Panc1 (cell line): ENCODE results near the gene SLC44A3. TPM values are rescaled to one million over a fixed set of nuclear protein-coding genes. Genes with fewer than 3 reads are reported as not detected.

ENCODE experiments used
- ATAC-seq: fragments of 200-7000 bp; cut with Tn5 transposase; 2 replicates; pipeline ENCODE4 v1.9.1; 2020; ENCODE audit warnings: mild to moderate bottlenecking, moderate library complexity
- BruUV-seq: library from RNA; stranded (reverse); fragments of 400-500 nt; replicated peaks from 2 replicates; lab custom pipeline; 2021; lab: Mats Ljungman, UMichigan
- CTCF ChIA-PET: fragments of 300-600 bp; sonication (Branson Sonifier 250); formaldehyde crosslinking; loops from one replicate; lab custom pipeline; 2022; ENCODE audit warnings: antibody characterized with exemption; lab: Charles Lee
- POLR2A ChIA-PET: fragments of 300-600 bp; sonication (Branson Sonifier 250); formaldehyde crosslinking; loops from one replicate; lab custom pipeline; 2022; ENCODE audit warnings: antibody characterized with exemption; lab: Charles Lee
- DNase-seq: peaks from one replicate; pipeline ENCODE4 v3.0.0-alpha.2; 2010; ENCODE audit warnings: low read depth, low spot score
- H3K27ac ChIP-seq: 2 replicates; pipeline ENCODE4 v1.5.1; 2011; ENCODE audit warnings: mild to moderate bottlenecking, low read length, inconsistent platforms
- H3K27me3 ChIP-seq: fragments of 200-500 bp; sonication (Bioruptor generic); 2 replicates; pipeline ENCODE4 v1.6.0; 2014; ENCODE audit warnings: low read length, inconsistent platforms; ENCODE audit not compliant: control insufficient read depth, insufficient read depth
- H3K36me3 ChIP-seq: fragments of 200-500 bp; sonication (Bioruptor generic); 2 replicates; pipeline ENCODE4 v1.5.1; 2014; ENCODE audit warnings: inconsistent platforms, mild to moderate bottlenecking, low read length, moderate library complexity; ENCODE audit not compliant: control insufficient read depth, insufficient read depth
- H3K4me1 ChIP-seq: 2 replicates; pipeline ENCODE4 v1.5.1; 2011; ENCODE audit warnings: inconsistent platforms, mild to moderate bottlenecking, low read length, moderate library complexity; ENCODE audit not compliant: control insufficient read depth, insufficient read depth
- H3K4me3 ChIP-seq, 2 experiments: 2 replicates each; pipeline ENCODE4 v1.5.1; 2011 to 2012; ENCODE audit warnings: low read depth in 2 of 2, low read length in 2 of 2, mild to moderate bottlenecking in 2 of 2, inconsistent platforms in 1 of 2, moderate library complexity in 1 of 2
- H3K9me3 ChIP-seq: fragments of 200-500 bp; sonication (Bioruptor generic); 2 replicates; pipeline ENCODE4 v1.5.1; 2014; ENCODE audit warnings: low read depth, mild to moderate bottlenecking, inconsistent platforms, low read length, moderate library complexity; ENCODE audit not compliant: control insufficient read depth, insufficient read depth
- CTCF ChIP-seq: fragments of 450-650 bp; IDR thresholded peaks from 2 replicates; pipeline ENCODE4 v1.5.1; 2017; ENCODE audit warnings: mild to moderate bottlenecking
- POLR2AphosphoS5 ChIP-seq: IDR thresholded peaks from 2 replicates; pipeline ENCODE4 v1.6.1; 2012; ENCODE audit warnings: mild to moderate bottlenecking, low read depth, low read length, moderate library complexity
- REST ChIP-seq, 2 experiments: IDR thresholded peaks; 2 replicates each; pipeline ENCODE4 v1.6.1; 2011 to 2012; ENCODE audit warnings: low read depth in 2 of 2, control low read depth in 1 of 2, low read length in 1 of 2, mild to moderate bottlenecking in 1 of 2, moderate library complexity in 1 of 2; ENCODE audit not compliant: insufficient read depth in 1 of 2
- SIN3A ChIP-seq: IDR thresholded peaks from 2 replicates; pipeline ENCODE4 v1.6.1; 2012; ENCODE audit warnings: low read depth, mild to moderate bottlenecking, low read length, moderate library complexity, borderline replicate concordance; ENCODE audit not compliant: insufficient read depth
- TCF7L2 ChIP-seq: IDR thresholded peaks from 2 replicates; pipeline ENCODE4 v1.6.1; 2011; ENCODE audit warnings: mild to moderate bottlenecking, low read depth, low read length, inconsistent platforms
- in situ Hi-C: cut with HindIII; loops from 2 replicates; pipeline ENCODE4 v1.10.0; 2016; ENCODE audit warnings: low sequenced_read_pairs, low pct_unique_long_range_greater_than_20kb
- intact Hi-C: fragments of 100-400 bp; cut with micrococcal nuclease; formaldehyde crosslinking; loops from one replicate; pipeline ENCODE4 v1.10.0; 2022; ENCODE audit not compliant: unreplicated experiment
- total RNA-seq: library from RNA; stranded (reverse); gene quantifications from one replicate; pipeline ENCODE4 v1.2.1, GENCODE V29; 2021; ENCODE audit not compliant: unreplicated experiment

The SLC44A3 gene
- total RNA-seq, 1 experiment from 2014 or later: 1.3 TPM

- DNase-seq (no peak), ATAC-seq (no peak)
- POLR2A ChIA-PET: no interaction called here
- Histone ChIP-seq H3K4me1 (no peaks in the 10 kb centered on the region; the same call in 1 of the 2 replicates), H3K27me3 (no peaks in the 10 kb centered on the region), H3K9me3 (no peaks in the 10 kb centered on the region), H3K4me3 (no peak overlapping the region), H3K36me3 (no peaks in the 10 kb centered on the region; the same call in 1 of the 2 replicates), H3K27ac (no peak overlapping the region)
- in situ Hi-C loops: no loop called here
- intact Hi-C loops: no loop called here
- CTCF ChIA-PET: no interaction called here
- no peak for TF ChIP-seq TCF7L2
- no peak for TF ChIP-seq SIN3A
- TF ChIP-seq CTCF: no peak
- no peak for TF ChIP-seq REST (IDR thresholded peaks at IDR 0.05; ENCODE audit: insufficient read depth in 1 of 2, low read depth in 2 of 2, low read length in 1 of 2)
- no peak for TF ChIP-seq POLR2AphosphoS5
- BruUV-seq: no TSS peak
These were observed 23.9 kb upstream of the SLC44A3 start for GRCh38 chr1:94796266-94796665.

GRCh38 chr1:94797291-94797690 is 22.9 kb upstream of the SLC44A3 start:
- no peak for DNase-seq
- ATAC-seq: no peak
- no peak overlapping the region for H3K4me3 ChIP-seq
- ChIA-PET POLR2A (no interaction called here), CTCF (interaction anchor here (0.6 kb wide), 1 partner anchor 13 kb away, joined by 4 read pairs; no protein-coding TSS in a partner anchor)
- H3K27ac ChIP-seq: no peak overlapping the region
- in situ Hi-C loops: no loop called here
- H3K36me3 ChIP-seq: no peaks in the 10 kb centered on the region; the same call in 1 of the 2 replicates
- TF ChIP-seq POLR2AphosphoS5 (no peak), SIN3A (no peak), TCF7L2 (no peak), REST (IDR thresholded peaks at IDR 0.05; ENCODE audit: insufficient read depth in 1 of 2, low read depth in 2 of 2, low read length in 1 of 2) (no peak), CTCF (no peak)
- H3K27me3 ChIP-seq: no peaks in the 10 kb centered on the region
- no peaks in the 10 kb centered on the region for H3K9me3 ChIP-seq
- H3K4me1 ChIP-seq: peaks cover 2% of the 10 kb centered on the region; the same call in 1 of the 2 replicates
- intact Hi-C loops: no loop called here
- BruUV-seq: no TSS peak
